T-helper 2 cell treated with Interferon-gamma antibody and Interleukin-4, amounts not matched to agents 5 μg/mL and 100 μg/mL, for 36 hours (primary cell): Measurements from ENCODE around the gene CACNG8.
"Not testable (repeated sequence)": the region's sequence is repeated elsewhere in the genome, so short reads cannot be mapped to it uniquely, and the experiment has no call there.

Source experiments
- DNase-seq: peaks from one replicate; pipeline ENCODE4 v3.0.0; 2021; ENCODE audit warnings: low spot score
- H3K27ac Mint-ChIP-seq: one replicate; pipeline ENCODE4 v1.8.0; 2021; ENCODE audit warnings: mild to moderate bottlenecking, mixed read lengths
- H3K27me3 Mint-ChIP-seq: one replicate; pipeline ENCODE4 v1.8.0; 2021; ENCODE audit warnings: low read depth, mixed read lengths
- H3K36me3 Mint-ChIP-seq: one replicate; pipeline ENCODE4 v1.8.0; 2021; ENCODE audit warnings: low read depth, mixed read lengths
- H3K4me1 Mint-ChIP-seq: one replicate; pipeline ENCODE4 v1.8.0; 2021; ENCODE audit warnings: low read depth, mixed read lengths
- H3K4me3 Mint-ChIP-seq: one replicate; pipeline ENCODE4 v1.8.0; 2022; ENCODE audit warnings: mild to moderate bottlenecking, moderate library complexity, mixed read lengths
- H3K9me3 Mint-ChIP-seq: one replicate; pipeline ENCODE4 v1.8.0; 2021; ENCODE audit warnings: mixed read lengths

CACNG8 gene

DNA sequence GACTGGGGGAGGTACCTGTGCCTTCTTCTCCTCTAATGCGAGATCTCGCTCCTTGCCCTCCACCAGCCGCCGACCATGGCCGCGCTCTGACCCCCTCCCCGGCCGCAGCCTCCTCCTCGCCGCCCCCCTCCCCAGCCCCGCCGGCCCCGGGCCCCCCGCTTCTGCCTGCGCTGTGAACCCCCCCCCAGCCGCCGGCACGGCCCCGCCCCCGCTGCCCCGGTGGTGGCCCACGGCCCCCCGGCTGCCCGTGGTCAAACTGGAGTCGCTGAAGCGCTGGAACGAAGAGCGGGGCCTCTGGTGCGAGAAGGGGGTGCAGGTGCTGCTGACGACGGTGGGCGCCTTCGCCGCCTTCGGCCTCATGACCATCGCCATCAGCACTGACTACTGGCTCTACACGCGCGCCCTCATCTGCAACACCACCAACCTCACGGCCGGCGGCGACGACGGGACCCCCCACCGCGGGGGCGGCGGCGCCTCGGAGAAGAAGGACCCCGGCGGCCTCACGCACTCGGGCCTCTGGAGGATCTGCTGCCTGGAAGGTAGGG is at the start of gene CACNG8:
TSS of gene CACNG8 (plus strand) at position 51 of the 545 bp plus-strand sequence.
- Mint-ChIP-seq H3K36me3 (no peaks in the 10 kb centered on the region), H3K27me3 (peaks cover 55% of the 10 kb centered on the region), H3K4me3 (no peak within 1 kb of the TSS), H3K27ac (no peak within 1 kb of the TSS), H3K4me1 (no peaks in the 10 kb centered on the region), H3K9me3 (no peaks in the 10 kb centered on the region)
- no peak for DNase-seq

DNA sequence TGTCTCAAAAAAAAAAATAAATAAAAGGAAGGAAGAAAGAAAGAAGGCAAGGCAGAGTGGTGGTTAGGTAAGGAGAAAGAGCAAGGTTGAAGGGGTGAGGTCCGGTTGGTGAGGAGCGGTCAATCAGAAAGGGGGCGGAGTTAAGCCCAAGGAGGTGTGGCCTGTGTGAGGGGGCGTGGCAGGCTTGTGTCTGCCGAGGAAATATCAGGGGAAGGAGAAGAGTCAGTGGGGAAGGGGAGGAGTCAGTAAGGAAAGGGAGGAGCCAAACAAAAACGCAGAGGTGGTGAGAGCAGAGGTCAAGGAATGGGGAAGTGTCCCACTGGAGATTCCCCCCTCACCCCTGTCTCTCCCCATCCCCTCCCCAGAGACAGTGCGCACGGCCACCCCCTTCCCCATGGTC is 47.7 kb upstream of the CACNG8 start:
- Mint-ChIP-seq H3K4me1 (no peaks in the 10 kb centered on the region), H3K9me3 (no peaks in the 10 kb centered on the region), H3K27me3 (peaks cover 19% of the 10 kb centered on the region), H3K4me3 (no peak overlapping the region), H3K36me3 (no peaks in the 10 kb centered on the region), H3K27ac (no peak overlapping the region)
- DNase-seq: no peak

DNA sequence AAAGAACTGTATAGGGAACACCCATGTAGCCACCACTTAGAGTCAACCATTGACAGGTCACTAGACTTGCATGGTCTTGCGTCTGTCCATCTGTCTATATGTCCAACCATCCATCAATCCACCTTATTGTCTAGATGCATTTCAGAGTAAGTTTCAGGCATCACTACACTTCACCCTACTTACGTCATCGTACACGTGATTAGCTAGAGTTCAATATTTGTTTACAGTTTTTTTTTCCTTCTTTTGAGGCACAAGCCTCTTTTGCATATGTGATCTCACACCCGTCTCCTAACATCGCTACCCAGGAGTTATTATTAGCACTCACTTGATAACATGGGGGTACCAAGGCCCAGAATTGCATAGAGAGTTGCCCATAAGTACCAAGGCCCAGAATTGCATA is 46.7 kb upstream of the CACNG8 start:
- Mint-ChIP-seq H3K27ac (no peak overlapping the region), H3K4me3 (no peak overlapping the region), H3K36me3 (no peaks in the 10 kb centered on the region), H3K27me3 (peaks cover 9% of the 10 kb centered on the region), H3K9me3 (no peaks in the 10 kb centered on the region), H3K4me1 (no peaks in the 10 kb centered on the region)
- no peak for DNase-seq

DNA sequence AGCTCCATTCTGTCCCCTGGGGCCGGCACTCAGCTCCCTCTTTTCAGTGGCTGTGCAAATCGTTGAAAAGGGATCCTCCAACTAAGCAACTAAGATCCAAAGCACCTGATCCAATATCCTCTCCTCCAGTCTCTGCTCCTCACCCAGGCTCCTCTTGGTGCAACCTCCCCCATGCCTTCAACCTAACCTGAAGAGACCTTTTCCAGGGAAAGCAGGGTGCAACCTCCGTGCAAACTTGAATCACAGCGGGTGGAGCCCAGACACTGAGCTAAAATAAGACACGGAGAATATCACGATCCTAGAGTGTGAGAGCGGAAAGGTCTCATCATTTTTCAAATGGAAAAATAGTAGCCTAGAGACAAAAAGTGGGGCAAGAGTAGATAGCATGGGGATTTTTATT is 45.4 kb upstream of the CACNG8 start:
- H3K36me3 Mint-ChIP-seq: no peaks in the 10 kb centered on the region
- H3K27ac Mint-ChIP-seq: no peak overlapping the region
- H3K9me3 Mint-ChIP-seq: no peaks in the 10 kb centered on the region
- DNase-seq: no peak
- H3K4me1 Mint-ChIP-seq: no peaks in the 10 kb centered on the region
- no peaks in the 10 kb centered on the region for H3K27me3 Mint-ChIP-seq
- no peak overlapping the region for H3K4me3 Mint-ChIP-seq

DNA sequence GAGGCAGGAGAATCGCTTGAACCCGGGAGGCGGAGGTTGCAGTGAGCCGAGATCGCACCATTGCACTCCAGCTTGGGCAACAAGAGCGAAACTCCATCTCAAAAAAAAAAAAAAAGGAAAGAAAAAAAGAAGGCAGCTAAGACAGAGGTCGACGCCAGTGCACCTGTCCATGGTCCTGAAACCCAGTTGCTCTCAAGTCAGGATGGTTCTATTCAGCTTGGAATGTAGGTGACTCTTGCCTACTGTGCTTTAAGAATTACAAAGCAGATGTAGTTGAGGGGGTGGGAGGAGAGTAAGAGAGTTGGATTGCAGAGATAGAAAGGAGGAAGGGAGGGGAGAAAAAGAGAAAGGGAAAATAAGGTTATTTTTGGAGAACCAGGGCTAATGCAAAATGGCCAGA is 35.0 kb upstream of the CACNG8 start:
- no peak for DNase-seq

DNA sequence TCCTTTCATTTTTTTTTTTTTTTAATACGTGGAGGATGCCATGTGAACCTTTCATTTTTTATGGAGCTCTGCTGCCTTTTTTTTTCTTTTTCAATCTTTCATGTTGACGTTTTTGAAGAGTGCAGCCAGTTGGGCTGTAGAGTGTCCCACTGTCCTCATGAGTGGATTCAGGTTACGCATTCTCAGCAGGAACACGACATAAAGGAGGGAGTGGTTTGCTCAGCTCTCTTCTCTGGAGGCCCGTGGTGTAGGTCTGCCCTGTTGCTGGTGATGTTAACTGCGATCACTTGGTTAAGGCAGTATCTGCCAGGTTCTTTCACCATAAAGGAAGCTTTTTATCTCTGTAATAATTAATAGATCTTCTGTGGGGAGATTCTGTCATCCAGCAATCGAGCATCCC is 26.7 kb upstream of the CACNG8 start:
- Mint-ChIP-seq H3K9me3 (no peaks in the 10 kb centered on the region), H3K27ac (no peak overlapping the region), H3K36me3 (no peaks in the 10 kb centered on the region), H3K4me3 (no peak overlapping the region), H3K27me3 (peaks cover 1% of the 10 kb centered on the region), H3K4me1 (no peaks in the 10 kb centered on the region)
- DNase-seq: no peak

More for the DNA sequence above, 35.0 kb upstream of the CACNG8 start:
- Mint-ChIP-seq H3K4me1 (no peaks in the 10 kb centered on the region), H3K4me3 (no peak overlapping the region), H3K9me3 (peaks cover 3% of the 10 kb centered on the region), H3K27me3 (no peaks in the 10 kb centered on the region), H3K27ac (no peak overlapping the region), H3K36me3 (no peaks in the 10 kb centered on the region)

DNA sequence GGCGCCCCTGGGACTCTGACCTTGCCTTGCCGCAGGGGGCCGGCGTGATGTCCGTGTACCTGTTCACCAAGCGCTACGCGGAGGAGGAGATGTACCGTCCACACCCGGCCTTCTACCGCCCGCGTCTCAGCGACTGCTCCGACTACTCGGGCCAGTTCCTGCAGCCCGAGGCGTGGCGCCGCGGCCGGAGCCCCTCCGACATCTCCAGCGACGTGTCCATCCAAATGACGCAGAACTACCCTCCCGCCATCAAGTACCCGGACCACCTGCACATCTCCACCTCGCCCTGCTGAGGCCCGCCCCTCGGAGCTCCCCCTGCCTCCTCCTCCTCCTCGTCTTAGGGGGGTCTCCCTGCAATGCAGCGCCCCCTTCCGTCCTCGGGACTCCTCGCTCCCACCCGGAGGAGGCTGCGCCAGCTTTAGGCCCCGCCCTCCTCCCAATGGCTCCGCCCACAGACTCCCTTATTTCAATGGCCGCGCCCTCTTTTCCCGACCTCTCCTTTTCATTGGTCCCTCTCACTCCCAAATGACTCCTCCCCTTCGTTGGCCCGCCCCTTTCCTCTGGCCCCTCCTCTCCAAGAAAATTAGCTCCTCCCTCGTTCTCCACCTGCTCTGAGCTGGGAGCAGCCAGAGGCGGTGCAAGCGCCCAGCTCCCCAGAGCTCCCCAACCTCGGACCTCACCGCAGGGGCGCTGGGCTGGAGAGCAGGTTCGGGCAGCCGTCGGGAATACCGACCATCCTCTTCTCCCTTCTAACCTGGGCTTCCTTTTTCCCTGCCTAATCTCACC is 20.5 kb upstream of the CACNG8 start:
- Mint-ChIP-seq H3K27ac (no peak overlapping the region), H3K4me1 (no peaks in the 10 kb centered on the region), H3K27me3 (peaks cover 29% of the 10 kb centered on the region), H3K9me3 (no peaks in the 10 kb centered on the region), H3K4me3 (no peak overlapping the region), H3K36me3 (no peaks in the 10 kb centered on the region)
- DNase-seq: no peak

DNA sequence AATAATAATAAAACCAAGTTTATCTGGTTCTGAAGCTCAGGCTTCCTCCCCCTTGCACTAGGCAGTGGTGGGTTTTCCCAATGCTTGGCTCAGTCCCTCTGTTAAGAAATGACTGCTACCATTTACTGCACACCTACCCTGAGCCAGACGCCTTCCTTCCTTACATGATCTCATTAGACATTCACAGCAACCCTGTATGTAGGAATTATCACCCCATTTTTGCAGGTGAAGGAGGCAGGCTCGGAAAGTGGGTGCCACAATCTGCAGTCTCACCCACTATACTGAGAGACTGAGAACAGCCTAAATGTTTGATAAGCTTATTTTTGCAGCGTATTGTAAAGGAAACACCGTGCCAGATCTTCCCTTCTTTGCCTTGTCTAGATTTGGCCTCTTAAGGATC is 18.3 kb upstream of the CACNG8 start:
- H3K9me3 Mint-ChIP-seq: no peaks in the 10 kb centered on the region
- no peak overlapping the region for H3K4me3 Mint-ChIP-seq
- H3K36me3 Mint-ChIP-seq: no peaks in the 10 kb centered on the region
- no peaks in the 10 kb centered on the region for H3K4me1 Mint-ChIP-seq
- no peak for DNase-seq
- peaks cover 29% of the 10 kb centered on the region for H3K27me3 Mint-ChIP-seq
- H3K27ac Mint-ChIP-seq: no peak overlapping the region

DNA sequence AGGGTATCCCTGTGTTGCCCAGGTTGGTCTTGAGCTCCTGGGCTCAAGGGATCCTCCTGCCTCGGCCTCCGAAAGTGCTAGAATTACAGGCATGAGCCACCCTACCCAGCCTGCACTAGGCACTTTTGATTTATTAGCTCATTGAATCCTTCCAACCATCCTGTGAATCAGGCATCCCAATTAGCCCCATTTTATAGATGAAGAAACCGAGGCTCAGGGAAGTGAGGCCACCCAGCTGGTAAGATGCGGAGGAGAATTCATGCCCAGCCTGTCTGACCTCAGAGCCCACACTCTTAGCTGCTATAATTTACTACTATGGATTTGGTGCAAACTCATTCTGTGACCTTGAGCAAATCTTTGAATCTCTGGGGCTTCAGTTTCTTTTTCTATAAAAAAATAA is 17.8 kb upstream of the CACNG8 start:
- DNase-seq: no peak
- Mint-ChIP-seq H3K27ac (no peak overlapping the region), H3K4me1 (no peaks in the 10 kb centered on the region), H3K9me3 (no peaks in the 10 kb centered on the region), H3K36me3 (no peaks in the 10 kb centered on the region), H3K27me3 (peaks cover 29% of the 10 kb centered on the region), H3K4me3 (no peak overlapping the region)

DNA sequence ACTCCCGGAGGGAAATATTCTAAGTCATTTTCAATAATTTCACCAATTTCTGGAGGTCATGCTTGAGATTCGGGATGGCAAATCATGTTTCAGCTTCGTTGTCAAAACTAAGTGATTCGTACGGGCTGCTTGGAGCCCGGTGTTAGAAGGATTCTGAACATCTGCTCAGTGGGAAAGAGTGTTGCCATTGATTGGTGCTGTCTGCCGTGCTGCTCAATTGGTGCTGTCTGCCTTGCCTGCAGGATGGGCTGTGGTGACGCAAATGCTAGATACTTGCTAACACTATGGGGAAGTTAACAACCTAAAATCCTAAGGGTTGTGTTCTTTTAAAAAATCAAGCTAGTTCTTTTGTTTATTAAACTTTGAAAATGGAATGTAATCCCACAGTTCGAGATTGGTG is 17.3 kb upstream of the CACNG8 start:
- no peak for DNase-seq
- Mint-ChIP-seq H3K4me3 (no peak overlapping the region), H3K36me3 (no peaks in the 10 kb centered on the region), H3K27me3 (peaks cover 29% of the 10 kb centered on the region), H3K27ac (no peak overlapping the region), H3K9me3 (no peaks in the 10 kb centered on the region), H3K4me1 (no peaks in the 10 kb centered on the region)

DNA sequence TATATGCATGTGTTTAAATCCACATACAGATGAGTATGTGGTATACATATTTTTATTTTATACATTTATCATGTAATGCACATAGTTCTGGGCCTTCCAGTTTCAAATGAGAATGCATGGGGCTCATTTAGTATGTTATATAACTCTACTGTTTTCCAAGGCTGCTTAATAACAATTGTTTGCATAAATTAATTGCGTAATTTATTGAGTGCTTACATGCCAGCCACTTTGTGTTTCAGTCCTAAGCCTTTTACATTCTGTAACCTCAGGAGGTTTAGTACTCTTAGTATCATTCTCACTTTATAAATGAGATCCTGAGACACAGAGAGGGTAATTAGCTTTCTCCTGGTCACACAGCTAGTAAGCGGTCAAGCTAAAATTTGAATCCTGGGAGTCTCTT is 16.7 kb upstream of the CACNG8 start:
- Mint-ChIP-seq H3K9me3 (no peaks in the 10 kb centered on the region), H3K27ac (no peak overlapping the region), H3K4me1 (no peaks in the 10 kb centered on the region), H3K27me3 (peaks cover 28% of the 10 kb centered on the region), H3K36me3 (no peaks in the 10 kb centered on the region), H3K4me3 (no peak overlapping the region)
- DNase-seq: no peak

DNA sequence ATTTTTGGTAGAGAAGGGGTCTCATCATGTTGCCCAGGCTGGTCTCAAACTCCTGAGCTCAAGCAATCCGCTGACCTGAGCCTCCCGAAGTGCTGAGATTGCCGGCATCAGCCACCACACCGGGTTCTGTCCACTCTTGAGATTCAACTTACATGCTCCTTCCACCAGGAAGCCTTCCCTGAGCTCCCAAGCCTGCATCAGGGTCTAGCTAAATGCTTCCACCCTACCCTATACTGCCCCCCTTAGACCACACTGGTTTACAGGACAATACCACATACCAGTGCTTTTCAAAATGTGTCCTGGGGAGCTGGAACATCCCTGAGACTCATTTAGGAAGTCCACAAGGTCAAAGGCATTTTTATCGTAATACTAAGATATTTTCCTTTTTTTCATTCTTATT is 15.1 kb upstream of the CACNG8 start:
- DNase-seq: no peak
- Mint-ChIP-seq H3K4me3 (no peak overlapping the region), H3K27me3 (peaks cover 18% of the 10 kb centered on the region), H3K9me3 (no peaks in the 10 kb centered on the region), H3K4me1 (no peaks in the 10 kb centered on the region), H3K27ac (no peak overlapping the region), H3K36me3 (no peaks in the 10 kb centered on the region)

DNA sequence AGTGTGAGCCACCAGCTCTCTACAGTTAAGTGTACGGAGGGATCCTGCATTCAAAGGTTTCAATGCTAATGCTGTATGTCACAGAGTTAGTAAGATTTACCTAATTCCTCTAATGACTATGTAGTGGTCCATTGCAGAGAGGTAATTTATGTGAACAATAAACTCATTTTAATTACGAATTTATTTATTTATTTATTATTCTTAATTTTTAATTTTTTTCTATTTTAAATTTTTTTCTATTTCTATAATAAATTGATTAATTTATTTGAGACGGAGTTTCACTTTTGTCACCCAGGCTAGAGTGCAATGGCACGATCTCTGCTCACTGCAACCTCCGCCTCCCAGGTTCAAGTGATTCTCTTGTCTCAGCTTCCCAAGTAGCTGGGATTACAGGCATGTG is 14.1 kb upstream of the CACNG8 start:
- peaks cover 11% of the 10 kb centered on the region for H3K27me3 Mint-ChIP-seq
- H3K27ac Mint-ChIP-seq, H3K36me3 Mint-ChIP-seq, H3K9me3 Mint-ChIP-seq, DNase-seq, H3K4me3 Mint-ChIP-seq, H3K4me1 Mint-ChIP-seq: not testable (repeated sequence)

DNA sequence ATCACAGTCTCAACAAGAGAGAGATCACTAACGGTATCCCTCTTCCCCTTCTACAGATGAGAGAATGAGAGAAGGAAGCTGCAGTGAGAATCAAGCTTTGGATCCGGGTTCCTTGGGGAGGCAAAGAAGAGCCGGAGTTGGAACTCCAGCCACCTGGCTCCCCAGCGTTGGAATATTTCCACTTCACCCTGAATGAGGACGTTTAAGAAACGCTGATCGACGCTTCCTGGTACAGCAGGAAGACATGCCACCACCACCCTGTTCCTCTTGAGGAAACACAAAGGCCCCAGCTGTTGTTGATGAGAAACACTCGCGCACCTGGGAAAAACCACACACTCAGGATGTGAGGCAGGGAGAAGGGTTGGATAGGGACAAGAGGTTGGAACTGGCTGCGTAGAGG is 11.3 kb upstream of the CACNG8 start:
- Mint-ChIP-seq H3K4me3 (no peak overlapping the region), H3K9me3 (no peaks in the 10 kb centered on the region), H3K4me1 (no peaks in the 10 kb centered on the region), H3K27me3 (peaks cover 7% of the 10 kb centered on the region), H3K36me3 (no peaks in the 10 kb centered on the region), H3K27ac (no peak overlapping the region)
- no peak for DNase-seq

DNA sequence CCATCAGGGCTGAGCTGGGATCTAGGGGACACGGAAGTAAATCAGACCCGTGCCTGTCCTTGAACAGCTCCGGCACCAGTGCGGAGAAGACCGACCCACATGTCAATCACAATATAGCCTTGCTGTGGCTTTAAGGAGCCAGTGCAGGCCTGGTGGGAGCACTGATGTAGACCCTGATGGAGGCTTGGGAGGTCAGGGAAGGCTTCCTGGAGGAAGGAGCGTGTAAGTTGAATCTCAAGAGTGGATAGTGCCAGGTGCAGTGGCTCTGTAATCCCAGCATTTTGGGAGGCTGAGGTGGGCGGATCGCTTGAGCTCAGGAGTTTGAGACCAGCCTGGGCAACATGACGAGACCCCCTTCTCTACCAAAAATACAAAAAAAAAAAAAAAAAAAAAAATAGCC is 10.8 kb upstream of the CACNG8 start:
- no peaks in the 10 kb centered on the region for H3K9me3 Mint-ChIP-seq
- no peak overlapping the region for H3K4me3 Mint-ChIP-seq
- peaks cover 11% of the 10 kb centered on the region for H3K27me3 Mint-ChIP-seq
- no peak for DNase-seq
- no peaks in the 10 kb centered on the region for H3K4me1 Mint-ChIP-seq
- no peak overlapping the region for H3K27ac Mint-ChIP-seq
- no peaks in the 10 kb centered on the region for H3K36me3 Mint-ChIP-seq
